BJ (cell line): ENCODE measurements around the gene DHRS7C. TPM values are rescaled to one million over a fixed set of nuclear protein-coding genes. Genes with fewer than 3 reads are reported as not detected.

Experiments
- CTCF ChIA-PET: fragments of 350-600 bp; formaldehyde crosslinking; extraction: SDS; loops from one replicate; lab custom pipeline; 2021; ENCODE audit warnings: antibody characterized with exemption, inconsistent platforms; lab: Yijun Ruan, JAX
- POLR2A ChIA-PET: fragments of 300-600 bp; sonication (Branson Sonifier 250); formaldehyde crosslinking; extraction: SDS; loops from one replicate; lab custom pipeline; 2021; ENCODE audit warnings: antibody characterized with exemption; lab: Charles Lee
- DNase-seq: peaks from one replicate; pipeline ENCODE4 v3.0.0-alpha.2; 2011; ENCODE audit warnings: low read depth
- H3K27me3 ChIP-seq: 2 replicates; pipeline ENCODE4 v1.6.0; 2011; ENCODE audit warnings: low read length; ENCODE audit not compliant: control insufficient read depth, insufficient read depth
- H3K36me3 ChIP-seq: 2 replicates; pipeline ENCODE4 v1.5.1; 2011; ENCODE audit warnings: low read length; ENCODE audit not compliant: control insufficient read depth, insufficient read depth
- H3K4me3 ChIP-seq: 2 replicates; pipeline ENCODE4 v1.5.1; 2011; ENCODE audit warnings: low read depth, mild to moderate bottlenecking, control low read depth, low read length
- polyA plus RNA-seq: library from polyadenylated mRNA; depleted of rRNA; stranded (reverse); fragments of >200 nt; gene quantifications from 2 replicates; pipeline ENCODE4 v1.2.3, GENCODE V29; 2011
- TF ChIP-seq, protein P1 (sequence below): IDR thresholded peaks from 2 replicates; pipeline ENCODE4 v1.5.1; 2011; ENCODE audit warnings: low read depth, mild to moderate bottlenecking, control low read depth, inconsistent platforms, low read length, moderate library complexity; ENCODE audit not compliant: insufficient read depth

The DHRS7C gene
- polyA plus RNA-seq, 1 experiment = not detected

GRCh38 chr17:9755083-9755482 is 36.3 kb downstream of the DHRS7C start:
- Histone ChIP-seq H3K27me3 (no peaks in the 10 kb centered on the region), H3K4me3 (no peak overlapping the region), H3K36me3 (no peaks in the 10 kb centered on the region)
- no peak for DNase-seq
- ChIA-PET CTCF (interaction anchor here (0.7 kb wide), 1 partner anchor 10 kb away, joined by 3 read pairs; no protein-coding TSS in a partner anchor), POLR2A (no interaction called here)
- TF ChIP-seq, protein P1, sequence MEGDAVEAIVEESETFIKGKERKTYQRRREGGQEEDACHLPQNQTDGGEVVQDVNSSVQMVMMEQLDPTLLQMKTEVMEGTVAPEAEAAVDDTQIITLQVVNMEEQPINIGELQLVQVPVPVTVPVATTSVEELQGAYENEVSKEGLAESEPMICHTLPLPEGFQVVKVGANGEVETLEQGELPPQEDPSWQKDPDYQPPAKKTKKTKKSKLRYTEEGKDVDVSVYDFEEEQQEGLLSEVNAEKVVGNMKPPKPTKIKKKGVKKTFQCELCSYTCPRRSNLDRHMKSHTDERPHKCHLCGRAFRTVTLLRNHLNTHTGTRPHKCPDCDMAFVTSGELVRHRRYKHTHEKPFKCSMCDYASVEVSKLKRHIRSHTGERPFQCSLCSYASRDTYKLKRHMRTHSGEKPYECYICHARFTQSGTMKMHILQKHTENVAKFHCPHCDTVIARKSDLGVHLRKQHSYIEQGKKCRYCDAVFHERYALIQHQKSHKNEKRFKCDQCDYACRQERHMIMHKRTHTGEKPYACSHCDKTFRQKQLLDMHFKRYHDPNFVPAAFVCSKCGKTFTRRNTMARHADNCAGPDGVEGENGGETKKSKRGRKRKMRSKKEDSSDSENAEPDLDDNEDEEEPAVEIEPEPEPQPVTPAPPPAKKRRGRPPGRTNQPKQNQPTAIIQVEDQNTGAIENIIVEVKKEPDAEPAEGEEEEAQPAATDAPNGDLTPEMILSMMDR = no peak

DNA sequence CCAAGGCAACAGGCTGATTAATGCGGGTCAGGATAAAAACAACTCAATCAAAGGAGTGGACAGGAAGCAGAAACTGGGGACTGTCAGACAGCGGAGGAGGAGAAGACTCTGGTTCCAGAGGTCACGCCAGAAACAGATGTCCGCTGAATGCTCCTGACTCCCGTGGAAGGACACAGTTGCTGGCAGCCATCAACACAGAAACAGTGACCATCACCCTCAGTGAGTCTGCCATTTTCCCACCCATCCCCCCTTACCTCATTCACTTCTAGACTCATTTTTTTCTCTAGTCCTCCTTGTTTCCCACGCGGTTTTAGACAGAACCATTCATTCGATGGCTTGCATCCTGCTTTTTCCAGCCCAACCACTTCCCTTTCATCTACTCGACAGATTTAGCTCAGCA is 40.9 kb downstream of the DHRS7C start:
- CTCF ChIA-PET = no interaction called here
- H3K36me3 ChIP-seq = no peaks in the 10 kb centered on the region
- no peak overlapping the region for H3K4me3 ChIP-seq
- DNase-seq = no peak
- TF ChIP-seq, protein P1 = no peak
- POLR2A ChIA-PET = no interaction called here
- no peaks in the 10 kb centered on the region for H3K27me3 ChIP-seq

DNA sequence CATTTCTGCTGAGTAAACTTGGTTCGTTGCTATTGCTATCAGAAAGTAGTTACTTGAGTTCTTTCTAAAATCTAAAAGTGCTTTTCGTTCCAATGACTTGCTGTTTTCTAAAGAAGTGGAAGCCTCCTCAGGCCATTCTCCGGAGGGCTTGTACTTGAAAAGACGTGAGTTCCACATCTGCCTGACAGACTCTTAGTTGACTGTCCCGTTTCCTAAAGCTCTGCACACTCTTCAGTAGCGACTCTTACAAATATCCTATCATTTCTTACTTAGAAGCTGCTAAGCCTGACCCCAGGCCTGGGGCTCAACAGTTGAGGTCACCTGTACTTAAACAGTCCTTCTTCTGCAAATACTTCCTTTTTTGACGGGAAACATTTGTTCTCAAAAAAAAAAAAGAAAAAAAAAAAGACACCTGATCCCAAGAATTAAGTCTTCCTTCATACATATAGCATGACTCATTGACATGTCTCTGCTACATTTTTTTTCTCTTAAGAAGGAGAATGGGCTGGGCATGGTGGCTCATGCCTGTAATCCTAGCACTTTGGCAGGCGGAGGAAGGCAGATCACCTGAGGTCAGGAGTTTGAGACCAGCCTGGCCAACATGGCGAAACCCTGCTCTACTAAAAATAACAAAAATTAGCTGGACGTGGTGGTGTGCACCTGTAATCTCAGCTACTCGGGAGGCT is 61.5 kb downstream of the DHRS7C start:
- POLR2A ChIA-PET = no interaction called here
- Histone ChIP-seq H3K36me3 (no peaks in the 10 kb centered on the region), H3K4me3 (no peak overlapping the region), H3K27me3 (no peaks in the 10 kb centered on the region)
- TF ChIP-seq, protein P1 = no peak
- CTCF ChIA-PET = interaction anchor here (2.5 kb wide), 1 partner anchor 14 kb away, joined by 5 read pairs; no protein-coding TSS in a partner anchor
- no peak for DNase-seq

DNA sequence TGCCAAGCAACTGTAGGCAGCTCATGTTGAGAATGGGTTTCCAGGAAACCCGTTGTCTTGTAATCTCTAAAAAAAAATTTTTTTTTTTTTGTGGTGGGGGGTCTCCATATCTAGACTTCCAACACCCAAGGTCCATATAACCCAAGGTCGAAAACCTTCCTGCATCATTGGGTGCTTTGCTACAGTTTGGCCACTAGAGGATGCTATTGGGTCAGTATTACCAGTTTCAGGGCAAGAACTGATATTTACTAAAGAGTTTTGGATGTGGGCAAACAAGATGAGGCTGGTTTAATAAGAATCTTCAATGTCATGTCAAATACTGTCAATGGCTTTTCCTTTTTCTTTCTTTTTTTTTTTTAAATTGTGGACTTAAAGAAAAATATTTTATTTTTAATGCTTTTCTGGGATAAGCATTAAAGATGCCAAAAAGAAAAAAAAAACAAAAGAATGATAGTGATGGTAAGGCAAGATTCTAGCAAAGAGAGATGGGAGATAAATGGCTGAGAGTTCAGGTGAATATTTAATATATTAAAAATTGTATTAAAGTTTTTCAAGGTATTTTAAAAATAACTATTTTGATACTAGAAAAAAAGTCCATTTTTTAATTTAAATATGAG is 62.2 kb downstream of the DHRS7C start:
- TF ChIP-seq, protein P1 = peak; percentile 99
- DNase-seq = peak; percentile 6
- H3K27me3 ChIP-seq = no peaks in the 10 kb centered on the region
- ChIA-PET POLR2A (no interaction called here), CTCF (interaction anchor here (0.7 to 1.8 kb wide), 10 partner anchors 12 to 199 kb away, joined by 3 to 14 read pairs (median 4); no protein-coding TSS in a partner anchor)
- H3K4me3 ChIP-seq = no peak overlapping the region
- no peaks in the 10 kb centered on the region for H3K36me3 ChIP-seq

DNA sequence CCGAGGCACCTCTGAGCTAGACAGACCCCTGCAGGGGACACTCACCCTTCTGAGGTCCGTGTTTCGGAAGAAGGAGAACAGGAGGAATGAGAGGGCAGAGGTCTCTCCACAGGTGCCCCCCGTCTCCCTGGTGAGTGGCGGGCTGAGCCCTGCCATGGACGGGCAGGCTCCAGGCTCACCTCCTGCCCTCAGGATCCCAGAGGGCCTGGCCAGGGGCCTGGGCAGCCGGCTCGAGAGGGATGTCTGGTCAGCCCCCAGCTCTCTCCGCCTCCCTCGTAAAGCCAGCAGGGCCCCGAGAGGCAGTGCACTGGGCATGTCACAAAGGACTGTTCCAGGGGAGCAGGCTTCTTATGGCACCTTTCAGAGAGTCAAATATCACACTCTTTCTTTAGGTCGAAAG is 62.8 kb downstream of the DHRS7C start:
- POLR2A ChIA-PET = no interaction called here

More for the DNA sequence above, 62.8 kb downstream of the DHRS7C start:
- CTCF ChIA-PET = interaction anchor here (0.7 to 1.8 kb wide), 11 partner anchors 11 to 199 kb away, joined by 3 to 14 read pairs (median 4); no protein-coding TSS in a partner anchor
- H3K4me3 ChIP-seq = no peak overlapping the region
- H3K36me3 ChIP-seq = no peaks in the 10 kb centered on the region
- TF ChIP-seq, protein P1 = no peak
- H3K27me3 ChIP-seq = no peaks in the 10 kb centered on the region
- DNase-seq = no peak
